Measurements from ENCODE around the gene BICRAL.
"Not testable (repeated sequence)": the region's sequence is repeated elsewhere in the genome, so short reads cannot be mapped to it uniquely, and the experiment has no call there.

The BICRAL gene

DNA sequence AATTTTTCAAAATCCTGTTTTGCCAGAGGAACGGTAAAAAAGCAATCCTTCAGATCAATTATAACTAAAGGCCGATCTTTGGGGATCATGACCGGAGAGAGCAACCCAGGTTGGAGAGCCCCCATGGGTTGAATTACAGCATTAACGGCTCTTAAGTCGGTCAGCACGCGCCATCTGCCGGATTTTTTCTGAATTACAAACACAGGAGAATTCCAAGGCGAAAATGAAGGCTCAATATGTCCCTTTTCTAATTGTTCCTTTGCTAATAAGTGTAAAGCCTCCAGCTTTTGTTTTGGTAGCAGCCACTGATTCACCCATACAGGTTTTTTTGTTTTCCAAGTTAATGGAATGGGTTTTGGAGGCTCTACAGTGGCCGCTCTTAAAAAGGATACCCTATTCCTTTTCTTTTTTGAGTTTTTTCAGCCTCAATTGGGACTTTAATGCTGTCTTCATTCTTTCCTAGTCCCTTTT lies 117.1 kb downstream of the BICRAL start:
- peak; percentile 31 for DNase-seq (ENCODE audit: low read depth)

DNA sequence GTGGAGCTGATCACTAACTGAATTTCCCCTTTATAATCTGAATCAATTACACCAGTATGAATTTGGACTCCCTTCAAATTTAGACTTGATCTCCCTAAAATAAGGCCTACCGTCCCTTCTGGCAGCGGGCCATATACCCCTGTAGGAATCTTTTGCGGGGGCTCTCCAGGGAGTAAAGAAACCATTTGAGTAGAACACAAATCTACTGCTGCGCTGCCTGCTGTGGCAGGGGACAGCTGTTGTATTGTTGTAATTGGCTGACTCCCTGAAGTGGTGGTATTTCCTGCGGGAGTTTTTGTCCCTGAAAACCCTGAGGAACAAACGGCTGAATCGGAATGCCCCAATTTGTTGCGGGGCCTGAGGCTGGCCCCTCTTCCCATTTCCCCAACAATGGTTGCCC lies 118.0 kb downstream of the BICRAL start:
- DNase-seq (ENCODE audit: low read depth) = no peak

DNA sequence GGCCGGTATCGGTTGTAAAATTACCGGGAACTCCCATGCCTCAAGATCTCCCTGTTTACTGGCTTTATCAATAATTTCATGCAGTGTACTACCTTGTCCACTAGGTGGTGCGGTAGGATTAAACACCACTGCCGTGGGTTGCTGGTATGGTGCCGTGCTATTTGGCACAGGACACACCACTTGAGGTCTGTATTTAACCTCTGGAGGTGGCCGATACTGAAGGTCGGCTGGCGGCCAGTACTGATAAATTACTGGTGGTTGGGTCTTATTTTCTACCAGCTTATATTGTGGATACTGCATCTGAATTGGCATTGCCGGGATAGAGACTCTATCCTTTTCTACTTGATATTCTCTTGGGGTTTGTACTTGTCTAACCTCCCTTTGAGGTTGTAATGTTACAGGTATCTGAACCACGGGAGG lies 119.7 kb downstream of the BICRAL start:
- peak; percentile 41 for DNase-seq (ENCODE audit: low read depth)

DNA sequence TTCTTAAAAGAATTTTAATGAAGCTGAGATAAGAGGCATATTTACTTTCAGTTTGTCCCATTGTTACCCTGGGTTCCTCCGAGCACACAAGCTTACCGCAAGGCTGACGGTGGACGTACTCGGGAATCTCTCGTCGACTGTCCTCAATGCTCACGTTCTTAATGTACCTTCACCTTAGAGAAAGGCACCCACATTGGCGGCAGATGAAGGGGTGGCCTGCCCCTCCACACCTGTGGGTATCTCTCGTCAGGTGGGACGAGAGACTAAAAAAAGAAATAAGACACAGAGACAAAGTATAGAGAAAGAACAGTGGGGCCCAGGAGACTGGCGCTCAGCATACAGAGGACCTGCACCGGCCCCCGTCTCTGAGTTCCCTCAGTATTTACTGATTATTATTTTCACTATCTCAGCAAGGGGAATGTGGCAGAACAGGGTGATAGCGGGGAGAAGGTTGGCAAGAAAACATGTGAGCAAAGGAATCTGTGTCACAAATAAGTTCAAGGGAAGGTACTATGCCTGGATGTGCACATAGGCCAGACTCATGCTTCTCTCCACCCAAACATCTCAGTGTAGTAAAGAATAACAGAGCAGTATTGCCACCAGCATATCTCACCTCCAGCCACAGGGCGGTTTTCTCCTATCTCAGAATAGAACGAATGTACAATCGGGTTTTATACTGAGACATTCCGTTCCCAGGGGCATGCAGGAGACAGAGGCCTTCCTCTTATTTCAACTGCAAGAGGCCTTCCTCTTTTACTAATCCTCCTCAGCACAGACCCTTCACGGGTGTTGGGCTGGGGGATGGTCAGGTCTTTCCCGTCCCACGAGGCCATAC lies 120.8 kb downstream of the BICRAL start:
- DNase-seq (ENCODE audit: low read depth) = not testable (repeated sequence)

DNA sequence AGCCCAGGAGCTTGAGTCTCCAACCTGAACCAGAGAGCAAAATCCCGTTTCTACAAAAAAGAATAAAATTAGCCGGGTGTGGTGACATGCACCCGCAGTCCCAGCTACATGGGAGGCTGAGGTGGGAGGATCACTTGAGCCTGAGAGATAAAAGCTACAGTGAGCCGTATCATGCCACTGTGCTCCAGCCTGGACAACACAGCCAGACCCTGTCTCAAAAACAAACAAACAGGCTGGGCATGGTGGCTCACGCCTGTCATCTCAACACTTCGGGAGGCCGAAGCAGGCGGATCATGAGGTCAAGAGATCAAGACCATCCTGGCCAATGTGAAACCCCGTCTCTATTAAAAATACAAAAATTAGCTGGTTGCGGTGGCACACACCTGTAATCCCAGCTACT lies 122.6 kb downstream of the BICRAL start:
- no peak for DNase-seq (ENCODE audit: low read depth)

DNA sequence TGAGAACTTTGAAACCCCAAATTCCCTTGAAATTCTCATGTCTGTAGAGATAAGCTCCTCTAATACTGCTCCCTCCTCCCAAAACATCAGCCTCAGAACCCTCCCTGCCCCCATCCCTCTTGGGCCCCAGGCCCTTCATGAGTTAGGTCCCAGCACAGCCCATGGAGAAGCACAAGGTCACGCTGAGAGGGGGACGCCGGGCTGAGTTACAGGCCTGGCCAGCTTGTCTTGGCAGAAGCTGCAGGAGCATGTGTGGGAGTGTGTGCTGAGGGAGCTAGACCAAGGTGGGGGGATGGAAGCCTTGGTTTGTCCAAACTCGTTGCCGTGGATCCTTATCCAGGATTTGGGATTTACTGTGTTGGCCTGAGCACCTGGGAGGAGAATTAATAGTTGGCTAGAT lies 125.5 kb downstream of the BICRAL start:
- DNase-seq (ENCODE audit: low read depth) = no peak

DNA sequence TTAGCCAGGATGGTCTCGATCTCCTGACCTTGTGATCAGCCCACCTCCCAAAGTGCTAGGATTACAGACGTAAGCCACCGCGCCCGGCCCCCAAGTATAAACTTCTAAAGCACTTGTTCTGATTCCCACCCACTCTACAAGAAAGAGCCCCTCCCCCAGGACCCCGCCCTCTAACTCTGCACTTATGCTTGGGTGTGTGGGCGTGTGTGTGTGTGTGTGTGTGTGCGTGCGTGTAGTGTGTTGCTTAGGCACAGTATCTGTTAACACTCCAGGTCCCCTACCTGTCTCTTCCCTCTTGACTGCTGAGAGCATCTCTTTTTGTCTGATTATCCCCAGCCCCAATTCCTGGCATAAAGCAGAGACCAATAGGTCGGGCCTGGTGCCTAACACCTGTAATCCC lies 128.0 kb downstream of the BICRAL start:
- DNase-seq (ENCODE audit: low read depth) = no peak

DNA sequence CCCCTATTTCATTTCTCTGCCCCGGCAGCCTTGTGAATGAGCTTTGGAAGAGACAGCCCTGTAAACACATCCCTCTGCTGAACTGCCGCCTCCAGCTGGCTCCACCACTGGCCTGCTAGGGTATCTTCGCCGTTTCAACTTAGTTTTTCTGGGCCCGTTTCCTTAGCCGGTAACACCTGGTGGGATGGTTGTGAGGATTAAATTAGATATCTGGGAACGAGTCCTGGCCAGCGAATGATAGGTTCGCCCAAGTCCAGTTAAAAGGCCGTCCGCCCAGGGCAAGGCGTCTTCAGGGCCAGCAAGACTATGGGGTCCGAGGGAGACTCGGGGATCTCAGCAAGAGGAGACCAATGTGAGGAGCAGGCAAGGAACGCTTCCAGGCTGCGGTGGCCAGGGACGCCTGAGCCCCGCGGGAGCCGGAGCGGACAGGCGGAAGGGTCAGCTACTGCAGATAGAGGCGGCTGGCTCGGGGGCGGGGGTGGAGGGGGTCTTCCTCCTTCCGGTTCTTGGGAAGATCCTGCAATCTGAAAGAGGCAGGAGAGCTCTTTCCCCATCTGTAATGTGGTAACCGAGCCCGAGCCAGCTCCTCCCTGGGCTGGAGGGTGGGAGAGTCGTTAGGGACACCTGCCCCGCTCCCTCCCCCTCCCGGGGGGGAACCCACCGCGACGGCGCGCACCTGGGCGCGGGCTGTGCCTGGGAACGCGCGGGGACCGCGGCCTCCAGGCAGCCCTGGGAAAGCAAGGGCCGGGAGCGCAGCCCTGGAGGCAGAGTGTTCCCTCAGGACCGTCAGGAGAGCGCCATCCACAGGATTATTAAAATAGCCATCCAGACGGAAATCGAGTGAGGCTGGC lies 129.5 kb downstream of the BICRAL start:
- DNase-seq (ENCODE audit: low read depth) = no peak

DNA sequence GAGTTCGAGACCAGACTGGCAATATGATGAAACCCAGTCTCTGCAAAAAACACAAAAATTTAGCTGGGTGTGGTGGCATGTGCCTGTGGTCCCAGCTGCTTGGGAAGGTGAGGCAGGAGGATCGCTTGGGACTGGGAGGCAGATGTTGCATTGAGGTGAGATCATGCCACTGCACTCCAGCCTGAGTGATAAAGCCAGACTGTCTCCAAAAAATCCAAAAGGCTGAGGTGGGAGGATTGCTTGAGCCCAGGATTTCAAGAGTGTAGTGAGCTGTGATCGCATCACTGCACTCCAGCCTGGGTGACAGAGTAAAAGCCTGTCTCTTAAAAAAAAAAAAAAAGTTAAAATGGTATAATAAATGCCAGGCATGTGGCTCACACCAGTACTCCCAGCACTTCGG lies 132.7 kb downstream of the BICRAL start:
- DNase-seq (ENCODE audit: low read depth) = no peak

DNA sequence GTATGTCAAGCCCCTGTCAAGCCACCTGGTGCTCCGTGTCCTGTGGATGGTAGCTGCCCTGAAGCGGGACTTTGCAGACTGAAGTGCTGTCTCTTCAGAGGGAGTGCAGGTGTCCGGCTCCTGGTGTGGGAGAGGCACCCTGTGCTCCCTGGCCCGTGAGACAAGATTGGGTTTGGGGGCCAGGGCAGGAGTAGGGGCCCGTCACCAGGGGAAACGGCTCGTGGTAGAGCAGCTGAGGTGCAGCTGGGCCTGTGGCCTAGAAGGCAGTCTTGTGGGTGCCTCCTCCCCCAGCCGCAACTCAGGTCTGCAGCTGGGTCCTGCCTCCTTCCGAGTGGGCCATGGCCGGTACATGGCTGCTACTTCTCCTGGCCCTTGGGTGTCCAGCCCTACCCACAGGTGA lies 133.9 kb downstream of the BICRAL start, which contains the start of gene PTCRA:
Gene PTCRA (plus strand): TSS at position 322 of the 400 bp plus-strand sequence. CDS start 17 bp downstream, at position 339.
- no peak for DNase-seq (ENCODE audit: low read depth)

DNA sequence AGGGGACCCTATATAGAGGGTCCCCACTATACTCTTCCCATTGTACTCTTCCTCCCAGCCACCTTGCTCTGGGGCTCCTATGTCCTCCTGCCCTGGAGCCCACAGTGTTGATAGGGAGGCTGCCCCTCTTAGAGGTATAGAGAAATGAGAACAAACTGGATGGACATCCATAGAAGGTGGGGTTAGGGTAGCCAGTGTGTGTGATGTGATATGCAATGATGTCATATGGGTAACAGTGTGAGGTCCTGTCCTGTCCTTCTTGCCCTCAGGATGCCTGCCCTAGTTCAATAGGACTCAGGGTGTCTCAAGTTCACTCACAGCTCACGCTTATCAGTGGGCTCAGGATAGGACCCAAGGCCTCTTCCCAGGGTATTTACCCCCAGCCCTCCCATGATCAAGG lies 134.4 kb downstream of the BICRAL start:
- DNase-seq (ENCODE audit: low read depth) = no peak

Data from T-helper 22 cell (primary cell).